Measurements from ENCODE around the gene VARS1.
A peak's percentile ranks its signal among the peaks of the same experiment; 100 is the strongest.
"Not testable (repeated sequence)": the region's sequence is repeated elsewhere in the genome, so short reads cannot be mapped to it uniquely, and the experiment has no call there.

Gene VARS1

DNA sequence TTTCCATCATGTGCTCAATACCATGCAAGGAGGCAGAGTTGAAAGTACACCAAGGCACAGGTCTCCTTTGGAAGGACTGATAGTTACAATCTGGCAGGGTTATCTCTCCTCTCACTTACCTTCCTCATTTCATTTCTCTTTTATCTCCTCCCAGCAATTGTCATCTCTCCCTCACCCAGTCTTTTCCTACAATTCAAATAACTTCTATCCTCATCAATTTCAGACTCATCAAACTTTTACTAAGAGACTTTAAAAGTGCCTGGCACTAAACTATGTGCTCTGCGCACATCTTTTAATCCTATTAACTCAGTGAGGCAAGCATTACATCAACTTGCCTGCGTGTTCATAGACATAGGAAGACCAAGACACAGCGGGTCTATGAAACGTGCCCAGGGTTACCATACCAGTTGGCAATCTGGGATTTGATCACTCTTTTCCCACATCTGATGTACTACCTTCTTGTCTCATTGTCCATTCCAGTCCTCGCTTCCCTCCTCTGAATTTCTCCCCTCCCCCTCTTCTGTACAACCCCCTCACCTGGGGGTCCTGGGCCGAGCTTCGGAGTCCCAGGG, 1.2 kb downstream of the VARS1 start:
- peak; percentile 63 for DNase-seq (ENCODE audit: low read depth)

DNA sequence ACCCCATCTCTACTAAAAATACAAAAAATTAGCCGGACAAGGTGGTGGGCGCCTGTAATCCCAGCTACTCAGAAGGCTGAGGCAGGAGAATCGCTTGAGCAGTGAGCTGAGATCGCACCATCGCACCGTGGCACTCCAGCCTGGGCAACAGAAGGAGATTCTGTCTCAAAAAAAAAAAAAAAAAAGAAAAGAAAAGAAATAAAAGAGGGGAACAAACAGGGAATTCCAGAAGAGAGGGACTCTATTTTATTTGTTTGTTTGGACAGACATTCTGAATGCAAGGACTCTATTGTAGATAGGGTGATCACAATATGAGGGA, 1.7 kb downstream of the VARS1 start:
- not testable (repeated sequence) for DNase-seq (ENCODE audit: low read depth)

DNA sequence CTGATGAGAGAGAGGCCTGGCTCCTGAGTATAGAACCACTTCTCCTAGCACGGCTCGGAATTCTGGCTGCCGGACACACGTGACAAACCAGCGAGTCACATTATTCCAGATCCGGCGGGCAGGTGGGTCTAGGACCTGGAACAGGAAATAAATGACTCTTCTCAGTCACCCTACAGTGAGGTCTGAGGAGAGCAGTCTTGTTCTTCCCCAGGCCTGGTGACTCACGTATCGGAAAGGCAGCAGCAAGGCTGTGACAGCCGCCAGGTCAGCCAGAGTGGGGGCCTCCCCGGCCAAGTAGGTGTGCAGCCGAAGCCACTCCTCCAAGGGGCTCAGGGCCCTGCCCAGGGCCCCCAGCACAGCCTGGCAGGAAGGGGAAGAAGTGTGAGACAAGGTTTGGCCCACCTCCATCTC, 2.8 kb downstream of the VARS1 start:
- DNase-seq (ENCODE audit: low read depth), result peak; percentile 70

DNA sequence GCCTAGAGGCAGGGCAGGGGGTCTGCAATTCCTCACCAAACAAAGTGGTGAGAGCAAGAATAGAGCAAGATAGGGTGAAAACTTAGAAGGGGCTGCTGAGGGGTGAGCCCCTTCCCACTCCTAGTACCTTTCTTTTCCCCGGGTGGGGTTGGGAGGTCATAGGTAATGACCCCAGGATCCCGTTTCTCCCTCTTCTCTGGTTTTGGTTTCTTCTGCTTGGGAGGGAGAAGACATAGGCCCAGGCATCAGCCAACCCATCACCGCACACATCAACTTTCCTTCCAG, 3.5 kb downstream of the VARS1 start:
- DNase-seq (ENCODE audit: low read depth), result no peak

DNA sequence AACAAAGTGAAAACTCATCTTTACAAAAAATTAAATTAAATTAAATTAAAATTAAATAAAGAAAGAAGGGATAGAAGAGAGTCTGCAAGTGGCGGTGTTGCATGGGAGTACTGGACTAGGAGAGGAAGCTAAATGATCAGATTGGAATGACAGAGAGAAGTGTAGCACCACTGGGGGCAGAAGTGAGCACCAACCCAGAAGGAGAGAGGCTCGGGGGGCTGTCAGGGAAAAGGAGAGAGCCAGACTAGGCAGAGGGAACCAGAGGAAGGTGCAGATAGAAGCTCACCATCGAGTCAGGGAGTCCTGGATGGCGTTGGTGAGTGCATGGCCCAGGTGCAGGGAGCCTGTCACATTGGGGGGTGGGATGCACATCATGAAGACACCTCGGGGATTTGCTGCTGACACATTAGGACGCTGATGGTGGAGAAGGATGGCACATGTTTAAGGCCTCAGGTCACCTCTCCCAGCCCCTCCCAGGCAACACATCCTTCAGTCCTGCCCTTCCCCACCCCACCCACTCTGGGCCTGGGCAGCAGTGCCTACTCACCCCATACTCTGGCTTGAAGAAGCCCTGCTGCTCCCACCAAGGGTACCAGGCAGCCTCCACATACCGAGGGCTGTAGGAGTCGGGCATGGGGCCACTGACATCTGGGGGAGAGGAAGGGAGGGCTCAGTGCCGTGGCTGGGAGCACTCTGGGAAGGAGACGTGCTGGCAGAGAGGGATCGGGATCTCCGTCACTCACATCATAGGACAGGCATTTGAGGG, 4.0 kb downstream of the VARS1 start:
- peak; percentile 37 for DNase-seq (ENCODE audit: low read depth)

- DNase-seq (ENCODE audit: low read depth), result no peak
Measured at GRCh38 chr6:31785475-31785874, 10.1 kb downstream of the VARS1 start.

DNA sequence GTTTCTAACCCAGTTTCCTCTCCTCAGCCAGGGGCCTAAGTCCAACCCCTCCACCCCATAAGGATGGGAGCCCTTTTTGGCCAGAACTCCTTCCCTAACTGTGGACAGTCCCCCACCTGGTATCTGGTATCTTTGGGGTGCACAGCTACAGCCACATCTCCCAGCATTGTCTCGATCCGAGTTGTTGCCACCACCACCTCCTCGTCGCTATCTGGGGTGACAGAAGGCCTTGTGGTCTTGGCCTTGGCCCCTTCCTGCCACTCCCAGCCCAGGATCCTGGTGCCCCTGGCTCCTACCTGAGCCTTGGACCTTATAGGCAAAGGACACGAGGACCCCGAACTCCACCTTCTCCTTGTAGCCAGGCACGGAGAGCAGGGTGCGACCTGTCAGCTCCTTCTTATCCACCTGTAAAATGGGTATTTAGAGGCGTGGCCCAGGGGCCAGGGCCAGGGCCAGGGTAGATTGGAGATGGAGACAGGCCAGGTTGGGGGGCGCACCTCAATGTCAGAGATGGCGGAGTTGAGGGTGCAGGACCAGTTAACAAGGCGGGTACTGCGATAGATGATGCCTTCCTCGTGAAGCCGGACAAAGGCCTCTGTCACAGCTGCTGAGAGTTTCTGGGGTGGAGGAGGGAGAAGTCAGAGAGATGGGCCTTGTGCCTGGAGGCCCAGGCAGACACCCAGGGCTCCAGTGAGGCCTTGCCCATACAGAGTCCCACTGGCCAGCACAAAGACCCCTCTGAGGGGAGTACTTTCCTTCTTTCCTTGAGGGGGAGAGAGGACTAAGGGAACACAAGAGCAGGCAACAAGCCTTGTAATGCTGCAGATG, 11.2 kb downstream of the VARS1 start:
- DNase-seq (ENCODE audit: low read depth), result no peak

GRCh38 chr6:31782126-31782855, 13.3 kb downstream of the VARS1 start:
- no peak for DNase-seq (ENCODE audit: low read depth)

- no peak for DNase-seq (ENCODE audit: low read depth)
Measured at GRCh38 chr6:31781244-31782125, 14.1 kb downstream of the VARS1 start.

- no peak for DNase-seq (ENCODE audit: low read depth)
Measured at GRCh38 chr6:31780507-31781243, 14.9 kb downstream of the VARS1 start.

DNA sequence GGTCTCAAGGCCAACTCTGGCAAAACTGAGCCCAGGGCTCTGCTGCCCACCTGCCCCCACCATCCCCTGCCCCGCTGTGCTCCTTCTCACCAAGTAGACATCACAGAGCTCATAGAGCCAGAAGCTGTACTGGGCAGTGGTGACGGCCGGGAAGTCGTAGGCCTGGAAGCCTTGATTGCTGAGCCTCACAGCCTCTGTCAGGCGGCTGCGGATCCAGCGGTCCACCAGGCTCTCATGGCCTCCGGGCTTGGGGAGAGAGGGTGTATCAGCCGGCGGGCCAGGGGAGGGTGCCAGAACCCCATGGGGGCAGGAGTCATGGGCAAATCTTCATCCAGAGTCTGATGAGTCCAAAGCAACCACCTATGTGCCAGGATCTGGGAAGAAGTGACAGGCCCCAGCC, 15.6 kb downstream of the VARS1 start:
- no peak for DNase-seq (ENCODE audit: low read depth)

DNA sequence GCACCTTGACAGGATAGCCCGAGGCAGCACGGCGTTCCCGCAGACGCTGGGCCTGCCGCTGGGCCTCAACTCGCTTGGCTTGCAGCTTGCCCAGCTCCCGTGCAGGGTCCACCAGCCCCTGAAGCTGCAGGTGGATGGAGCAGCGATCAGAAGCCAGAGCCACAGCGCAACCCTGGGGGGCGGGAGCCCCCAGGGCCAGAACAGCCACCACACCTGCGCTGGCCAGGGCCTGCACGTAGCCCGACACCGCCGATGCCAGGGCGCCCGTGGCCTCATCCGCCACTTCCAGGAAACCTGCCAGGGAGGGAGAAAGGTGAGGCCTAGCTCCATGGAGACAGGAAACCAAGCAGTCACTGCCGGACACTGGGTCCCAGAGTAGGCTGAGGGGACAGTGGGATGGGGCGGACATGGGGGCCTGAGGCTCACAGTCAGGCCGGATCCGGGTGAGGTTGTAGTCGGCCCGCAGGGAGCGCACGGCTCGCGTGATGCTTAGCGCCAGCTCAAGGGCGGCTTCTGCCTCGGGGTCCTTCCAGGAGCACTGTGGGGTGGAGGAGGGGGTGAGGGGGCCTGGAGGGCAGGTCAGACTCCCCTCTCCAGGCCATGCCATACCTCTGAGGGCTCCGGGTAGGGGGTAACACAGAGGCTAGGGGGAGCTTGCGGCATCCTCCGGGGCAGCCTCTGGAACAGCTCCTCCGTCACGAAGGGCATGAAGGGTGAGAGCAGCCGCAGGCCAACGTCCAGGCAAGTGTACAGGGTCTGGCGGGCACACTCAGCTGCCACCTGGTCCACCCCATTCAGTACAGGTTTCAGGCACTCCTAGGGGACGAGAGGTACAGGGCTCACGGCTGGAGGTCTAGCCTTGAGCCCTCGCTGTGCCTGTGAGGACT, 16.3 kb downstream of the VARS1 start:
- no peak for DNase-seq (ENCODE audit: low read depth)

GRCh38 chr6:31778193-31778592, 17.4 kb downstream of the VARS1 start:
- no peak for DNase-seq (ENCODE audit: low read depth)

DNA sequence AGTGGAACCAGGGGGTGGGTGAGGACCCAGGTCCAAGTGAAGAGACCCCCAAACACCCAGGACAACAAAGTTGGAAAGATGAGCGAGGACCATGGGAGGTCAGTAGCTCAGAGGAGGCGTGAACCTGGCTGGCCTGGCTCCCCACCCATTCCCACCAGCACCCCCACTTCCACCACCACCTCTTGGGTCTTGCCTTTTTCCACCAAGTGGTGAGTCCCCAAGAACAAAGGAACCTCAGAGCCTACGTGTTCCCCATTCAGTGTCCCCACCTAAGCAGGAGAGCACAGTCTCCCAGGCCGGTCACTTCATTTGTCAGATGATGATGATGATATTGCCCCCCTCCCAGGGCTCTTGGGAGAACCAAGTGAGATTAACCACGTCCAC, 17.9 kb downstream of the VARS1 start:
- no peak for DNase-seq (ENCODE audit: low read depth)

DNA sequence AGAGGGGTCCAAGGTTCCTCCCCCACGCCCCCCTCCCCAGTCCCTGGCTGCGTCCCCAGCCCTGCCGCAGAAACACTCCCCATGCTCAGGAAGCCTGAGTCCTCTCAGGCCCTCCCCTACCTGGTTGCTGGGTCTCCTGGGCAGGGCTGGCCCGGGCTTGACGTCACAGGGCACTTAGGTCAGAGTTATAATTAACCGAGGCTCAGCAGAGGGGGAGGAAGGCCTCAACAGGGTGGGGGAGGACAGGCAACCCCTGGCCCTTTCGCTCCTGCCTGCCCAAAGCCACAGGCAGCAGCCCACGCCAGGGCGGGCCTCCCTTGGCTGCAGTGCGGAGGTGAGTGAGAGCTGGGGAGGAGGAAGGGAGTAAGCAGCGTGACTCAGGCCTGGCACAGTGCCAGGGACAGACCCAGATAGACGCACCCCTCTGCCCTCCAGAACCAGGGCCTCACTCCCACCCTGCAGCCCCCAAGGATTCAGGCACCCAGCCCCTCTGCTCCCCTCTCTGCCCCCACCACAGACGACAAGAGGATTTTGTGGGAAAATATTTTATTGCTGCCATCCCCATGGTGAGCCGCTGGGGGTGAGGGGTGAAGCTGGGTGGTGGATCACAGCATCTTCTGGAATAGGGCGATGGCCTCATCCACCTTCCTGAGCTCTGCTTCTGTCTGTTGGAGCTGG, 18.4 kb downstream of the VARS1 start, which contains the start of gene VWA7:
TSS of gene VWA7 (minus strand) at position 340 of the 678 bp plus-strand sequence. CDS start 549 bp downstream, outside the sequence.
- peak; percentile 73 for DNase-seq (ENCODE audit: low read depth)

DNA sequence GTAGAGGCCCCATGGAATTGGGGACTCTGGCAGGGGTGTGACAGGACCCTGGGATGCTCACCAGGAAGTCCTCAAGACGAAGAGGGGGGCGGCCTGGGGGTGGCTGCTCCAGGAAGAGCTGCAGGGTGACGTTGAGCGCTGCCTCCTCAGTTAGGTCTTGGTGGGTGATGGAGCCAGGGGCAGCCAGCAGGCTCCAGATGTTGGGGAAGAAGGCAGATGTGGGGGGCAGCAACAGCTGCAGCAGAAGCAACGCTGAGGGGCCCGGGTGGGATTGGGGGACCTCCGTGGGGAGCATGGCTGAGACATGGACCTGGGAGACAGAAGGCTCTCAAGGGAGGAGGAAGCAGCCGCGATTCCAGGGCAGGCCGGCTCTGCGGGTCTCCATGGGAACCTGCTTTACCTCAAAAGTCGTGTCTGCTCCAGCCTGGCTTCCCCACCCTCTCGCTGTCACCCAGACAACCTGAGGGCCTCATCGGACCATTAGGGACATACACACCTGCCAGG, 19.0 kb downstream of the VARS1 start:
- DNase-seq (ENCODE audit: low read depth), result no peak

DNA sequence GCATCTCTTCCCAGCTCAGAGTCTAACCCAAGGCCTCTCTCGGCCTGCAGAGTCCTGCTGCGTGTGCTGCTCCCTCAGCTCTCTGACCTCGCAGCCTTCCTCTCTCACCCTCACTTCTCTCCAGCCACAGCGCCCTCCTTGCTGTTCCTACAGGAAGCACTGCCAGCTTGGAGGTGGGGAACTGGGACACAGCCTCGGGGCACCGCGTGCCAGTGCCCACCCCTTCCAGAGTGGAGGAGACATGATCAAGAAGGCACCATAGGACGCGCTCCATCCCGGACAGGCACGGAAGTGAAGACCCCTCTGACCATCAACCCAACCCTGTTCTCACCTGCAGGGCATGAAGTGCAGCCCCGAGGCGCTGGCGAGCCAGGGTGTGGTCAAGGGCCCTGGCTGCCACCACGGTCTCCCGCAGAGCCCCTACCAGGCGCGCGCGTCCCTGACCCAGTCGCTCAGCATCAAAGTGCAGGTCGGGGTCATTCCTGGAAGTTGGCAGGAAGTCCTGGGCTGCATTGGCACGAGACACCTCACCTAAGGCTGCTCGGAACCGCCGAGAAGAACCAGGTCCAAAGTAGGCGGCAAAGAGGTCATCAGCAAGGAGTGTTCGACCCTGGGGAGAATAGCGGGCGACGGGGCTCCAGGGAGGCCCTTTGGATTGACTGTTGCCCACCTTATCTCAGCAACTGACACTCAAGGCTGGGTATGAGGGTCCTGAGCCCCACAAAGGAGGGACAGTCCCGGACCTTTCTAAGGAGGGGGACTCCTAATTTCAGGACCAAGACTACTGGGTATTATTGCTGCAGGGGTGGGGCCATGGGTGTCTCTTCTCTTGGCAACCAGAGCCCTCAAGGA, 19.7 kb downstream of the VARS1 start:
- DNase-seq (ENCODE audit: low read depth), result no peak

GRCh38 chr6:31775184-31775583, 20.4 kb downstream of the VARS1 start:
- no peak for DNase-seq (ENCODE audit: low read depth)
